GM12891 (cell line): Measurements from ENCODE around the gene PSMD1.
"Not testable (repeated sequence)": the region's sequence is repeated elsewhere in the genome, so short reads cannot be mapped to it uniquely, and the experiment has no call there.

Experiments used
- DNase-seq: peaks from one replicate; pipeline ENCODE4 v3.0.0; 2011; ENCODE audit warnings: low spot score; ENCODE audit not compliant: insufficient read length
- FAIRE-seq: peaks from 2 replicates; lab custom pipeline; 2011; peaks lifted over from hg19 to GRCh38; lab: Jason Lieb, UNC
- PAX5 ChIP-seq: IDR thresholded peaks from 2 replicates; pipeline ENCODE4 v1.6.1; 2011; ENCODE audit warnings: low read length, moderate library complexity, mild to moderate bottlenecking; ENCODE audit not compliant: insufficient read depth, severe bottlenecking
- POLR2A ChIP-seq: IDR thresholded peaks from 2 replicates; pipeline ENCODE4 v1.6.1; 2011; ENCODE audit warnings: low read depth, low read length, control low read depth
- POLR2AphosphoS5 ChIP-seq: IDR thresholded peaks from 2 replicates; pipeline ENCODE4 v1.6.1; 2011; ENCODE audit warnings: low read depth, low read length, control low read depth
- POU2F2 ChIP-seq: IDR thresholded peaks from 2 replicates; pipeline ENCODE4 v1.6.1; 2011; ENCODE audit warnings: low read depth, mild to moderate bottlenecking, control low read depth, low read length, moderate library complexity
- SPI1 ChIP-seq: IDR thresholded peaks from 2 replicates; pipeline ENCODE4 v1.6.1; 2011; ENCODE audit warnings: low read depth, low read length, control low read depth
- TAF1 ChIP-seq: IDR thresholded peaks from 2 replicates; pipeline ENCODE4 v1.6.1; 2011; ENCODE audit warnings: low read depth, low read length, control low read depth

The PSMD1 gene

DNA sequence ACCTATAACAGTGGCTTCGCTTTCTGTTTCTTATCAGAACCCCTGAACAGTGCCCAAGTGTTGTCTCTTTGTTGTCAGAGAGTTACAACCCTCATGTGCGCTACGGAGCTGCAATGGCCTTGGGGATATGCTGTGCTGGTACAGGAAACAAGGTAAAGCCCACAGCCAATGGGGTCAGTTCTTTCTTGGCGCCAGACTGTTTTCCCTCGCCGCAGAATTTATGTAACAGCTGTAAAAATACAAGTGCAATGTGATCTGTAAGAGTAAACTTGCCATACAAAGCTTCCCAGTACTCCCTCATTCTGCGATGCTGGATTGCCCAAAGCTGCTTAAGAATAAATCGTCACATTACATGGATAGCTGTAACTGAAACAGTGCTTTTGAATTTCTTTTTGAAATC lies 82.0 kb downstream of the PSMD1 start:
- FAIRE-seq (no peak), DNase-seq (no peak)
- TF ChIP-seq SPI1 (no peak), PAX5 (no peak), POU2F2 (no peak)

DNA sequence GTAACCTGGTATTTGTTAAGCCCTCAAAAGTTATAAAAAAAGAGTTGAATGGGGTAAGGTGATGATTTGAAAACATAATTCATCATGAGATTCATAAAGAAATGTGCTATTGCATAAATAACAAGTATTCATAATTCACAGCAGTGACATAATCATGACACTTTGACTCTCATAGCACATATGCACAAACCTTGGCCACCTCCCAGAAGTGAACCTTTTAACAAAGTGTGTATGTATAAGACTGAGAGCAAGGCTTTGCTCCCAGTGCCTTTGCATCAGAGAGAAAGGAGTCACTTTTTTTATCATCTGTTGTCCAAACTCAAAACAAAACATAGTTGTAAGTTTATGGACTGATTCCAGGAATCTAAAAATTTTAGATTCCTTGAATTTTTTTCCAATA lies 83.1 kb downstream of the PSMD1 start:
- no peak for TF ChIP-seq POLR2A
- DNase-seq (no peak), FAIRE-seq (no peak)

DNA sequence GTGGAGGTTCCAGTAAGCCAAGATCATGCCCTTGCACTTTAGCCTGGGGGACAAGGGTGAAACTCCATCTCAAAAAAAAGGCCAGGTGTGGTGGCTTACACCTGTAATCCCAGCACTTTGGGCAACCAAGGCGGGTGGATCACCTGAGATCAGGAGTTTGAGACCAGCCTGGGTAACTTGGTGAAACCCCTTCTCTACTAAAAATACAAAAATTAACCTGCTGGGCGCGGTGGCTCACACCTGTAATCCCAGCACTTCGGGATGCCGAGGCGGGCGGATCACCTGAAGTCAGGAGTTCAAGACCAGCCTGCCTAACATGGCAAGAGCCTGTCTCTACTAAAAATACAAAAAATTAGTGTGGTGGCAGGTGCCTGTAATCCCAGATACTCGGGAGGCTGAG lies 84.1 kb downstream of the PSMD1 start:
- not testable (repeated sequence) for DNase-seq, FAIRE-seq

DNA sequence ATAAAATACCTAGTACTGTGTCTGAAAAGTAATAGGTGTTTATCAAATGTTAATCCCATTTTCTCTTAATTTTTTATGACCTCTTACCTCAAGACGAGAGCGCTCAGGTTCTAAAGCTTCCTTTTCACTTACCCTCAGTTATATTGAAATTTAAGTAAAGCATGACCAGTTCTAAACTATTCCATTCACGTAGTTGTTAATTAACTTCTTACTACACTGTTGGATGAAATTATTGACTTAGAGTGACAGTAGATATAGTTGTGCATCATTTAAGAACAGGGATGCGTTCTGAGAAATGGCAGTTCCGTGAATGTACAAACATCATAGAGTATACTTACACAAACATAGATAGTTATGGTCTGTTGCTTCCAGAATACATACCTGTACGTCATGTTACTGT lies 88.2 kb downstream of the PSMD1 start:
- DNase-seq = no peak
- FAIRE-seq = peak; percentile 59
- TF ChIP-seq POU2F2 (no peak), TAF1 (no peak), POLR2A (no peak), POLR2AphosphoS5 (no peak), SPI1 (no peak), PAX5 (no peak)

DNA sequence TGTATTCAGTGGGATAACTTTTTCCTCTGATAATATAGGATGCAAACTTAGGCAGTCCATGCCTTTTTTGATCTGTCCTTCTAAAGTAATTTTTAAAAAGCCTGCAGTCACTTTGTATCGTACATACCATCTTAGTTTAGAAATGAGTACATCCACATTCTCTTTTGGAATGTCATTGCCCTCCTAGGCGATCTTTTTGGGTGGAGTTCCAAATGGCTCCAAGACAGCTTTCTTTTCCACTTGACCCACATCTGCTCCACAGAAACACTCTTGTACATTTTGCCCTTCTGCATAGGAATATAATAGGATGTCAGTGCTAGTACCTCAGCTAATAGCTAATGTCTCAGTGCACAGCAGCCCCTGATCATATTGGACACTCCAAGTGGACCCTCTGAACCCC lies 90.0 kb downstream of the PSMD1 start:
- DNase-seq = no peak

DNA sequence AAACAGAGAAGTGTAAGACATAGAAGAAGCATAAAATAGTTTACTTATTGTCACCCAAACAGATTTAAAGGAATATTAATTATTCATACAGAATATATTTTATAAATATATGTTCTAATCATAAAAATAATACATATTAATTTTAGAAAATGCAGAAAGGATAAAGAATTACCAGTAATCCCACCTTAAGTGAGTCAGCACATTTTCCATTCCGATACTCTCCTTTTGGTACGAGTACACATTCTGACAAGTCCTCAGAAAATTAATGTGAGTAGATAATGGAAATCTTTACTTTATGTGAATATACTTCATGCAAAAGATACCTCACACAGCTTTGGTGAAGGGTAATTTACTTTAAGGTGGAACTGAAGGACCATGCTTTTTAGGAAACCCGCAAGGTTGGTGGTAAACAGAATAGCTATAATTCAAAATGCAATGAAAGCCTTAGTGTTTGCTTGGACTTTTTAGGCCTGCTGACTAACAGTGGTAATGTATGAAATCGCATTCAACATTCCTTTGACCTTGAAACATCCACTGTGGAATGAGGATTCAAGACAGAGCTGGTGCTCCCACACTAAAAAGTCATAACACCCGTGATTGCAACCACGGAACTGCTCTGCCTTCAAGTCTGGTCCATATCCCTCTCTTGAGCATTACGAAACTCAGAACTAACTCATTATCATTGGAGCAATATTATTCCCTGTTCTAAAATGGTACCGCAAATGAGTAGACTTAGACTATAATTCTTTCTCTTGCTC lies 96.3 kb downstream of the PSMD1 start:
- DNase-seq (no peak), FAIRE-seq (peak; percentile 38)
- TF ChIP-seq TAF1 = no peak

More for the DNA sequence above, 90.0 kb downstream of the PSMD1 start:
- TF ChIP-seq TAF1 (no peak), POU2F2 (no peak), SPI1 (no peak), POLR2A (no peak), POLR2AphosphoS5 (no peak), PAX5 (no peak)
- FAIRE-seq = no peak

DNA sequence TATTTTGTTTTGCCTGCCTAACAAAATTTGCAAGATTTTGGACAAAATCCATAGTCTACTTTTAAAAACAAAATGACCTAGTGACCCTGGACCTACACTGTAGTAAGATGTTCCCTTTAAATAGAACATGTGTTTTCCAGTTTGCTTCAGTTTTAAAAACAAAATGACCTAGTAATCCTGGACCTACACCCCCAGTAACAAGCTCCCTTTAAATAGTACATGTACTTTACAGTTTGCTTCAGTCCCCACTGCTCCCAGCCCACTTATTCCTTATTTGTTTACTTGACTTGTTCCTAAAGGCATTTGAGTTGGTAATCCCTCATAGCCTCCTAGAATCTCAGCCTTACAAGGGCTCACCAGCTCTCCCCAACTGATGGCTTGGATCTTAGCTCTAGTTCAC lies 102.6 kb downstream of the PSMD1 start:
- FAIRE-seq (no peak), DNase-seq (no peak)
- no peak for TF ChIP-seq PAX5
- TF ChIP-seq TAF1 = no peak
- no peak for TF ChIP-seq POLR2AphosphoS5
- TF ChIP-seq POLR2A = no peak
- TF ChIP-seq POU2F2 = no peak
- no peak for TF ChIP-seq SPI1

DNA sequence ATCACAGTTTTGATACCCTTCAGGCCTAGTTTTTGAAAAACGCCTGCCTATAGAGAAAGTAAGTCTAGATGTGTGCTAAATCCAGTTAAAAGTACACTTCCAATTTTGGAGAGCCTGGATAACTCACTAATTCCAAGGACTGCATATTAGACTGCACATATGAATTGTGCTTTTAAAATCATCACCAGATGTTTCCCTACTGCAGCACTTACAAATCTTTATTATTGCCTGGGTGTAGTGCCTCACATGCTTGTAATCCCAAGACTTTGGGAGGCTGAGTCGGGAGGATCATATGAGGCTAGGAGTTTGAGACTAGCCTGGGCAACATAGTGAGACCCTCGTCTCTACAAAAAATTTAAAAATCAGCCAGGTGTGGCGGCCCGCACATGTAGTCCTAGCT lies 104.0 kb downstream of the PSMD1 start:
- FAIRE-seq = peak; percentile 75
- TF ChIP-seq POU2F2 (no peak), SPI1 (no peak), PAX5 (no peak), TAF1 (no peak), POLR2AphosphoS5 (no peak), POLR2A (no peak)
- no peak for DNase-seq

DNA sequence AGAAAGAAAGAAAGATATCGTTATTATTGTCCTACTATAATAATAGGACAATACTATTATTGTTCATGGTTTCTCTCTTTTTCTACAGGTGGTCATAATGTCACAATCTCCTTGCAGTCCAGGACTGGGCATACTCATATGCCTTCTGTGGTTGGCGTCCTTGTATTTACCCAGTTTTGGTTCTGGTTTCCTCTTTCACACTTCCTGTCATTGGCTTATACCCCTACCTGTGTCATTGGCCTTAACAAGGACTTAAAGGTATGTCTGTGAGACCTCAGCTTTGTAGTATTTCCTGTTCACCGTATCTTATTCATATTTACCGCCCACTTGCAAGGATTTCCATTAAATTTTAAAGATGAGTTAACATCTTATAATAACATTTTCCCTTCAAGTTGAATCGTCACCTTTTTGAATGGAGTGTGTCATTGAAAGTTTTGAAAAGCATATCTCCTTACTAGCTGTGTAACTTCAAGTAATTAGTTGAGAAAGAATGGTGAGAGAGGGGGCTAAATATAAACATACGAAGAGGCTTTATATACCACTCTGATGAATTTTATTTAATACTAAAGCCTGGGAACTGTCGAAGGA lies 104.7 kb downstream of the PSMD1 start:
- TF ChIP-seq POU2F2 = no peak
- TF ChIP-seq TAF1 = no peak
- no peak for TF ChIP-seq POLR2A
- TF ChIP-seq PAX5 = no peak
- no peak for TF ChIP-seq POLR2AphosphoS5
- peak; percentile 68 for TF ChIP-seq SPI1
- FAIRE-seq (peak; percentile 77), DNase-seq (no peak)

DNA sequence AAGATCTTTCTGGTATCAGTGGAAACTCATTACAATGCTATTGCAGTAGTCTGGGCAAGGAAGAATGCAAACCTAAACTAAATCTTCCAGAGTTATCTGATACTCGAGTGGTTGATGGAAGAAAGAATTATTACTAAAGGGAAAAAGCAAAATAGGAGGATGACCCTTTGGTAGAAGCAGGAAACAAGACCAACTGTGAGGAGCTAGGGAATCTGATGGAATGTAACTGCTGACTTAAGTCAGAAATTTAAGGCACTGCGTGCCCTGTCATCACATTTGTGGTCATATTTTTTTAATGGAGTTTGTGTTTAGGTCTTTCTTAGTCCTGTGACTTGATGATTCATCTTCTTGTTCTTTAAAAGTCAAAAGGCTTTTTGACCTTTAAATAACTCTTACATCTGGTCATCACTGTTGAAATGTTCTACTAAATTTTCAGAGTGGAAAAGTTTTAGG lies 105.2 kb downstream of the PSMD1 start:
- FAIRE-seq (no peak), DNase-seq (no peak)
- no peak for TF ChIP-seq POLR2A
- TF ChIP-seq POU2F2 = no peak
- no peak for TF ChIP-seq PAX5

DNA sequence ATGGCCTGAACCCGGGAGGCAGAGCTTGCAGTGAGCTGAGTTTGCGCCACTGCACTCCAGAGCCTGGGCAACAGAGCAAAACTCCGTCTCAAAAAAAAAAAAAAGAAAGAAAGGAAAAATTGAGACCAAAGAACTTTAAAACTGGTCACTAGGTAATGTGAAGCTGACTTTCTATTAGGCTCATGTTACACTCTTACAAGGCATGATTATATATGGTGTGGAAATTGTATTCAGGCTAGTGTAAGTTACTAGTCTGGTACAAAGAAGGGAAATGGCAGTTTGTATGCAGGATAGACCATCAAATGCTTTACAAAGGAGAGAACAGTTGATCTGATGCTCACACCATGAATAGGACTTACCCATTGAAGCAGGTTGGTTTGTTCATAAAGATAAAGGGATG lies 106.3 kb downstream of the PSMD1 start:
- TF ChIP-seq PAX5 (no peak), POLR2AphosphoS5 (no peak), SPI1 (no peak), POLR2A (no peak), TAF1 (no peak), POU2F2 (no peak)
- DNase-seq = no peak
- peak; percentile 85 for FAIRE-seq
